AG10803 (cell line): ENCODE results near the gene COX6A1.
"Not testable (repeated sequence)": the region's sequence is repeated elsewhere in the genome, so short reads cannot be mapped to it uniquely, and the experiment has no call there.

Experiments
- DNase-seq: peaks from one replicate; pipeline ENCODE4 v3.0.0; 2010; ENCODE audit warnings: low read depth
- H3K4me3 ChIP-seq: 2 replicates; pipeline ENCODE4 v1.5.1; 2011; ENCODE audit warnings: mild to moderate bottlenecking, low read length, control low read depth
- TF ChIP-seq, protein P1 (sequence below): conservative IDR thresholded peaks from 2 replicates; pipeline ENCODE4 v1.5.1; 2011; ENCODE audit warnings: mild to moderate bottlenecking, low read length, control low read depth, inconsistent platforms

Gene COX6A1

DNA sequence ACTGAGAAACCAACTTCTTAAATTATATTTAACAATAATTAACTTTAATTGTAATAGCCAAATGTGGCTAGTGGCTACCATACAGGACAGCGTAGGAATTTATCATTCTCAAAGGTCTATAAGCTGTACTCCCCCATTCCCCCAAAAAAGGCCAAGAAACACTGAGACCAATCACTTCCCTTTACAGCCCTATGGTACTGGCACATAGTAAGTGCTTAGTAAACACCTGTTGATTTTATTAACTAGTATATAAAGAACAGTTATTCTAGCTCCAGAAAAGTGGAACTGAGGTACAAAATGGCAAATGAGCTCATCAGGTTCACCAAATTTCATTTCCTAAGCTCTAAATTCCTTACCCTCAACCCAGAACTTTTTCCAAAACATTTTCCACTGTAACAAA lies 37.7 kb downstream of the COX6A1 start:
- TF ChIP-seq, protein P1, sequence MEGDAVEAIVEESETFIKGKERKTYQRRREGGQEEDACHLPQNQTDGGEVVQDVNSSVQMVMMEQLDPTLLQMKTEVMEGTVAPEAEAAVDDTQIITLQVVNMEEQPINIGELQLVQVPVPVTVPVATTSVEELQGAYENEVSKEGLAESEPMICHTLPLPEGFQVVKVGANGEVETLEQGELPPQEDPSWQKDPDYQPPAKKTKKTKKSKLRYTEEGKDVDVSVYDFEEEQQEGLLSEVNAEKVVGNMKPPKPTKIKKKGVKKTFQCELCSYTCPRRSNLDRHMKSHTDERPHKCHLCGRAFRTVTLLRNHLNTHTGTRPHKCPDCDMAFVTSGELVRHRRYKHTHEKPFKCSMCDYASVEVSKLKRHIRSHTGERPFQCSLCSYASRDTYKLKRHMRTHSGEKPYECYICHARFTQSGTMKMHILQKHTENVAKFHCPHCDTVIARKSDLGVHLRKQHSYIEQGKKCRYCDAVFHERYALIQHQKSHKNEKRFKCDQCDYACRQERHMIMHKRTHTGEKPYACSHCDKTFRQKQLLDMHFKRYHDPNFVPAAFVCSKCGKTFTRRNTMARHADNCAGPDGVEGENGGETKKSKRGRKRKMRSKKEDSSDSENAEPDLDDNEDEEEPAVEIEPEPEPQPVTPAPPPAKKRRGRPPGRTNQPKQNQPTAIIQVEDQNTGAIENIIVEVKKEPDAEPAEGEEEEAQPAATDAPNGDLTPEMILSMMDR: no peak
- DNase-seq: no peak
- no peak overlapping the region for H3K4me3 ChIP-seq

DNA sequence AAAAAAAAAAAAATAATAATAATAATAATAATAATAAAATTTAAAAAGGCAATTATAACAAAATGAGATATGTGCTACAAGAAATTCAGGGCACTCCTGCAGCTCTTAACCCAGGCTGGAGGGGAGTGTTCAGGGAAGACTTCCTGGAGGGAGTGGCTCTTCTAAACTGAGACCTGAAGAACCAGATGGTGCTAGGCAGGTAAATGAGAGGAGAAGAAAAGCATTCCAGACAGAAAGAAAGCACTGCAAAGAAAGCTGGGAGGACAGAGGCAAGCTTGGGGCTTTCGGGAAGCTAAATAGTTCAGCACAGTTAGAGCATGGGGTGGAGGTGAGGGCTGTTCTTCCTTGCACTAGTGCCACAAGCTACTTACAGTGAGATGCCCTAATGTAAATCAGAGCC lies 41.5 kb downstream of the COX6A1 start:
- no peak overlapping the region for H3K4me3 ChIP-seq
- DNase-seq: no peak
- TF ChIP-seq, protein P1: no peak

DNA sequence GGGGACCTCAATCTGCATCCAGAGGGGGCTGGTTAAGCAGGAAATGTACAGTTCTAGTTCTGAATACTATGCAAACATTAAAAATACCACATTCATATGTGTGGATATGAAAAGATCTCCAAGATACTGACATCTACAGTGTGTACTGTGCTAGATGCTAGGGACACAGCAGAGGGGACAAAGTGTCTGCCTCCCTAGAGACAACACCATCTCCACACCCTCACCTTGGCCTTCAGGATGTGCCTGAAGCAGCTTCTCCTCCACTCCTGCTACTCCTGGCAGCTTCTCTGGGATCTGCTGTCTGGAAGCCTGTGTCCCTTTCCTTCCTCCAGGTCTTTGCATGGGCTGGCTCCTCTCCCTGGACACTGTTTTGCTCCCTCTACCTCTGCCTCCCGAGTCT lies 42.3 kb downstream of the COX6A1 start:
- no peak overlapping the region for H3K4me3 ChIP-seq
- TF ChIP-seq, protein P1: no peak
- no peak for DNase-seq

DNA sequence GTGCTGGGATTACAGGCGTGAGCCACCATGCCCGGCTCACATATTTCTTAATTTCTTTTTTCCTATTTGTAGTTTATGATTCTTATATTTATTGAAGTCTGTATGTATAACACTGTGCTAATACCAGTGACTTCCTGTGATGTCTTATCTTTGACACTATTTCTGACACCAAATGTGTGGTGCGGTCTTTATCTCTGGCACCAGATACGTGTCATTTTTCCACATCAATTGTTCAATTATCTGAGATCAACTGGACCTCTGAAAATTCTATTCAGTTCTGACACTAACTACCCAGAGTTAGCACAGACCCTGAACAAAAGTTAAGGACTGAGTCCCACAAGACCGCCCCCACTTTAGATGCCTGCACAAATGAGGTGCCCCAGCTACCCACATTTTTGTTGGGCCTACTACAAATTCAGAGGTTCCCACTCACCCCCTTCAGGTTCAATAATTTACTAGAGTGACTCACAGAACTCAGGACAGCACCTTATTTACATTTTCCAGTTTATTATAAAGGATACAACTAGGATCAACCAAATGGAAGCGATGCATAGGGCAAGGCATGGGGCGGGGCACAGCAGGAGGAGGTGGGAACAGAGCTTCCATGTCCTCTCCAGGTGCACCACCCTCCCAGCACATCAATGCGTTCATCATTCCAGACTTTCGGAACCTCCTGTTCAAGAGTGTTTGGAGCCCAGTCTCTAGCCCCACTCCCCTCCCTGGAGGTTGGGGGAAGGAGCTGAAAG lies 43.3 kb downstream of the COX6A1 start:
- DNase-seq: no peak
- TF ChIP-seq, protein P1: no peak
- no peak overlapping the region for H3K4me3 ChIP-seq

DNA sequence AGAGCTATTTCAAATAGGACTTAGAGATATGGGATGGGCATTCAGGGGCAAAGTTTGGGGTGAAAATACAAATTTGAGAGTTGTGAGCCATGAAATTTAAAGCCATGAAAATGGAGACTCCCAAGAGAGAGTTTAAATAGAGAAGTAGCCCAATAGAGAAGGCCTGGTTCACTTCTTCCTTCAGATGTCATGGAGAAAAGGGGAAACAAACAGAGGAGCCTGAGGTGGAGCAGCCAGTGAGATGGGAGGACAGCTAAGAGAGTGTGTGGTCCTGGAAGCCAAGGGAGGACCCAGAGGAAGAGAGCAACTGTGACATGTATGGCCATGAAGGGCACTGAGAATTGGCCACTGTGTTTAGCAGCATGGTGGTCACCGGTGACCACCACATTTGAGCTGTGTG lies 45.7 kb downstream of the COX6A1 start:
- TF ChIP-seq, protein P1: no peak
- DNase-seq: no peak
- H3K4me3 ChIP-seq: no peak overlapping the region

DNA sequence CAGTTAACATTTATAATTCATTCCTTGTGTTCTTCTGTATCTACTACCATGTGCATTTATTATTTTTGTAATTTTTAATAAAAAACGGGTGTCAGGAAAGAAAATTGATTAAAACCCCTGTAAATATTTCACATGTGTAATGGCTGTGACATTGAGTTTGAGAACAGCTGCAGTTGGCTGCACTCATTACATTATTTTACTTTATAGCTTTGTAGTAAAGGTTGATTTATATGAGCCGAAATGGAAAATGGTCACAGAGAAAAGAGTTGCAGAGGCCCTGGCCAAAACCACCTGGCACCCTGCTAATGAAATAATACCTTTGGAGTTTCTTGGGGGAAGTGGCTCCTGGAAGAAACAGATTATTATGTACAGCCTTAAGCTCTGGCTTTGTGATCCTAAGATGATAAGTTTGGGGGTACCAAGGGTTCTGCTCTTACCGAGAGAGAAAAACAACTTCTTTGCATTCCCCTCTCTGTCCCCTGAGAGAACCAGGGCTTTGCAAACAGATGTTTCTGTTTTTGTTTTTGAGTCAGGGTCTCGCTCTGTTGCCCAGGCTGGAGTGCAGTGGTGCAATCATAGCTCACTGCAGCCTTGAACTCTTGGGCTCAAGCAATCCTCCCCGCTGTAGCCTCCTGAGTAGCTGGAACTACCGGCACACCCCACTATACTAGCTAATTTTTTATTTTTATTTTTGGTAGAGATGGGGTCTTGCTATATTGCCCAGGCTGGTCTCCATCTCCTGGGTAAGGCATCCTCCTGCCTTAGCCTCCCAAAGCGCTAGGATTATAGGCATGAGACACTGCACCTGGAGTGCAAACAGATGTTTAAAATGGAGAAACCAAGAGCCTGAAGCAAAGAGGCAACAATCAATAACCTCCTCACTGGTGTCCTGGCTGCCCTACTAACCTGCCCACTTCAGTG lies 48.3 kb downstream of the COX6A1 start:
- H3K4me3 ChIP-seq: no peak overlapping the region
- no peak for DNase-seq
- TF ChIP-seq, protein P1: no peak

DNA sequence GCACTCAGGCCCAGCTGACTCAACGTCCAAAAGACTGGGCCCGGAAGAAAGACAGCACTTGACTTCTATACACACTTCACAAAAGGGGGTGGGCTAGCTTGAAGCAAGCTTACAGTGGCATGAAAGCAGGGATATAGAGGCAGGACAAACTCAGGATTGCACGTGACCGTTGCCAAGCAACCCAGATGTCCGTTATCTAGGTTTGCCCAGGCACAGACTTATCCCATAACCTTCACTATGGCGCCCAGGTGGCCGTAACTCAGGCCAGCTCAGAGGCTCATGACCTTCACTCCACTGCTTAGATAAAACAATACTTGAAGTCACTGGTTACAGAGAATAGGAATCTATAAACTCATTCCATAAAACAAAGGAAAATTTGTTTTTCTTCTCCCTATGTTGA lies 49.6 kb downstream of the COX6A1 start:
- H3K4me3 ChIP-seq, DNase-seq: not testable (repeated sequence)
